HG03565 (cell line): ENCODE data around the gene CCDC30.

Source experiments
- ATAC-seq: cut with Tn5 transposase; IDR thresholded peaks from one replicate; pipeline ENCODE4 v1.9.1; 2021; ENCODE audit warnings: mild to moderate bottlenecking, moderate library complexity; ENCODE audit not compliant: unreplicated experiment

The CCDC30 gene

DNA sequence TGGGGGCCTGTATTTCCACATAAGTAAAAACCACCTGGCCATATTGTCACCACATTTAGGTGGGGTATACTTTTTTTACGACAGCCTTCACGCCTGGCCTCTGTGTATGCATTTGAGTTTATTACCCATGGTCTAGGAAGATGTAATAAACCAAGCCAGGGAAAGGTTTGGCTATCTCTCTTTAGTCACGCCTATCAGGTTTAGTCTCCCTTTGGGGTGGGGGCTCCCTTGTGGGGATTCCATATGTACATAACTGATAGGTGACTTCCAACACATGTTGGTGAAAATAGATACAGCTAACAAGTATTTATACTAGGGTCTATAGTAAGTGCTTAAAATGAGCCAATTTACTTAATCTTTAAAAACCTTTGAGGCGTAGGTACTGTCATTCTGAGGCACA is 223.3 kb downstream of the CCDC30 start:
- ATAC-seq: no peak

DNA sequence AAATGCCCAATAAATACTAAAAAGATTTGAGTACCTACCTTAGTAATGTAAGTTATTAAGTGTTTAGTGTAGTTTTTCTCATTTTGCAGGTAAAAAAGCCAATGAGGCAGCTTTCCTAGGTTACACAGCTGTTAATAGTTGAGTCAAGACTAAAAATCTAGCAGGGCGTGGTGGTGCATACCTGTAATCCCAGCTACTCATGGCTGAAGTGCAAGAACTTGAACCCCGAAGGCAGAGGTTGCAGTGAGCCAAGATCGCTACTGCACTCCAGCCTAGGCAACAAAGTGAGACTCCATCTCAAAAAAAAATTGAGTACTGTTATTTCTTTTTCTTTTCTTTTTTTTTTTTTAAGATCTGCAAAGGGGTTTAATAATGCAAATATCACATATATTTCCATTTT is 226.8 kb downstream of the CCDC30 start:
- no peak for ATAC-seq

DNA sequence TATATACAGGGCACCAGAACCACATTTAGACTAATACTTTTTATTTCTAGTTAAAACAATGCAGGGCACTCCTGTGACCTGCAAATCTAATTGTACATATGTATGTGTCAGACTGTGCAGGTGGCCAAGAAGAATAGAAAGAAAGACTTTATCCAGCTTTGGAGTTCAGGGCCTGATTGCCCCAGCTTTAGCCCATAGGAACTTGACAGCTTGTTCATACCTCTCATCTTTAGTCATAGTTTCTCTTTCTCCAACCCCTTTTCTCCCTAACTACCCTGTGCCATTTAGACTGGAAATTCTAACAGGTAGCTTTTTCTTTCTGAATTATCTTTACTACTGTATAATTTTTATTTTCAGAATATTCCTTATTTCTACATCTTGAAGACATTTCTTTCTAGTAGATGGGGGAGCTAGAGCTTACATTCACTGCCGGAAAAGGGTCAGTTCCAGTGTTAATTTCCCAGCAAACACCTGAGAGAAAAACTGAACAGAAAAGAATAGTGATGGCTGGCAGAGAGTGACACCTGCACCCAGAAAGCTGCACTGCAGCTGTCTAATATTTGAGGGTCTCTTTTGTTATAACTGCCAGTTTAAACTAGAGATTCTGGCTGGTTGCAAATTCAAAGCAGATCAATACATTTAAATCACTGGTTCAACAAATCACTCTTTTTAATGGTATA is 227.5 kb downstream of the CCDC30 start:
- ATAC-seq: no peak

DNA sequence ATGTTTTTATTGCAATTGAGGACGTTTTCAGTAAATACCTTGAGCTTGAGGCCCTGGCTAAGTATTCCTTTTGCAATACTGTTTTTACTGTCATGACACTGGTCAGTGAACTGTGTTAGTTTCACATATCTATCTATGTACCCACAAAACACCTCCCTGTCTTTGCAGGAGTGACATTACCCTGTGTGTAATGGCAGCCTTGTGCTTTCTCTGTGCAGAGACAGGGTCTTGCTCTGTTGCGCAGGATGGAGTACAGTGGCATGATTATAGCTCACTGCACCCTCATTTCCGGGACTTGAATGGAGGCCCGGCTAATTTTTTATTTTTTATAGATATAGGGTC is 228.0 kb downstream of the CCDC30 start:
- ATAC-seq: no peak

DNA sequence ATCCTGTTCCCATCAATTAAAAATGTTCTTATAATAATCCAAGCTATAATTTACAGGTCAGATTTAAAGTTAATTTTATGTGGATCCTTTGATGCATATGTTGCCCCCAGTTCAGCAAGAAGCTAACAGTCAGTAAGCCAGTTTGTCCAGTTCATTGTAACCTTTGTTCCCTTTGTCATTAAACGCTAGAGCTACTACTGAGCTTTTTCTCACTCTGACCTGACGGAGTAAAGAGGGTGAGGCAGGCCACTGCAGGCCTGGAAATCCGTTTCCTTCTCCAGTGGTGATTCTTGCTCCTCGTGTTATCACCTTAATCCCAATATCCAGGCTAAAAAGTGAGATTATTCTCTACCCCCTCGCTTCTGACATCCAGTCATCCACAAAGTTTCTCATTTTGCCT is 229.4 kb downstream of the CCDC30 start:
- no peak for ATAC-seq

DNA sequence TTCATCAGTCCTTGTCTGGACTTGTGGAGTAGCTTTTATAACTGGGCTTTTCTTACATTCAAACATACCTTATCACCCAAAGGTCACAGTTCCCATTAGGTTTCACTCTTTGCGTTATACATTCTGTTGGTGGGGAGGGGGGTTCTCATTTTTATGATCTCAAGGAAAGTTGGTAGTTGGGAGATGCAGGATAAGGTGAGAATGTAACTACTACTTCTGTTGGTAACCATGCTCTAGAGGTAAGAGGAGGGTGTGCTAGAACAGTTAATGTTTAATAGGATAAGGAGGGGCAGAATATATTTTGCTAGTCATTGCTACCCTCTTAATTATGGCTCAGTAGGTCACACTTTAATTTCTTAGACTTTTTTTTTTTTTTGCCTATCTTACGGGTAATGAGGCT is 229.8 kb downstream of the CCDC30 start:
- ATAC-seq: no peak

DNA sequence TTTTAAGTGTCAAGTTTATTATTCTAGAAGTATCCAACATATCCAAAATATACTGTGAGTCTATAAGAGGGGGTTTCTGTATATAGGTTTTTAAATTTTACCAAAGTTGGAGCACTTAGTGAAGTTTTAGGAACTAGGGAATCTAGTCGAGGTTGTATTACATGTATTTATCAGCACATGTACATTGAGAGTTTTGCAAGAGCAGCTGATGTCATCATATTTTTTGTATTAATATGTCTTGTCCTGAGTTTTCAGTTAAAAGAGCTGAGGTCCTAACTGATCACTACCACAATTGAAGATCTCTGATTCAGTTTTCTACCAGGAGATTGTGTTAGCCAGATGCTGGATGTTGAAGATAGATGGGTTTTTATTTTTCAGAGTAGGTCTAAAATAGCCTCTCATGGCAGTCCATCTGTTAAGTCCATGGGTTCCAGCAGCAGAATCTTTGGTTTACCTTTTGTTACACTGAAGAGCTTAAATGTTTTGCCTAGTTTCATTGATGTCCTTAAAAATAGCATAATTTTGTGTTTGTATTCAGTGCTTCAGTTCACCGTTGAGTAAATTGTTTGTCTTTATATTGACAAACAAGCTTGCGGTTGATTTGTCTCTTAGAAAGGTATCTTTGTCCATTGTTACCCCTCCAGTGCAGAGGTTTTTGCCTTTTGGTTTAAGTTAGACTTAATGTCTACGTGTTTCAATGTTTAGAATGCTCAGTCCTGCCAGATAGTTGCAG is 235.2 kb downstream of the CCDC30 start:
- no peak for ATAC-seq

DNA sequence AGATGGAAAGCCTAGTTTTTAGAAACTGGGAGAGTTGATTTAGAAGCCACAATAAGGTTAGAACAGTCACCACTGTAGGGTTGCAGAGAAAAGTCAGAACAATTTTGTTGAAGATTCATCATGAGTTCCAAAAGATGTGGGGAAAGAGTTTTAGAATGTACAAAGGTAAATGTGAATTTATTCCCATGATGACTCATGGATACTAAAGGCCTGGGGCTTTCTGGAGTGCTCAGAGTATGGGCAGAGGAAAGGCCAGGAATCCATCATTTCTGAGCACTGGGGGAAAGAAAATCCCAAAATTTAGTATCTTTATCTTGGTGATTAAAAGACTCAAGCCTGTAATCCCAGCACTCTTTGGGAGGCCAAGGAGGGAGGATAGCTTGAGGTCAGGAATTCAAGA is 236.9 kb downstream of the CCDC30 start:
- no peak for ATAC-seq

DNA sequence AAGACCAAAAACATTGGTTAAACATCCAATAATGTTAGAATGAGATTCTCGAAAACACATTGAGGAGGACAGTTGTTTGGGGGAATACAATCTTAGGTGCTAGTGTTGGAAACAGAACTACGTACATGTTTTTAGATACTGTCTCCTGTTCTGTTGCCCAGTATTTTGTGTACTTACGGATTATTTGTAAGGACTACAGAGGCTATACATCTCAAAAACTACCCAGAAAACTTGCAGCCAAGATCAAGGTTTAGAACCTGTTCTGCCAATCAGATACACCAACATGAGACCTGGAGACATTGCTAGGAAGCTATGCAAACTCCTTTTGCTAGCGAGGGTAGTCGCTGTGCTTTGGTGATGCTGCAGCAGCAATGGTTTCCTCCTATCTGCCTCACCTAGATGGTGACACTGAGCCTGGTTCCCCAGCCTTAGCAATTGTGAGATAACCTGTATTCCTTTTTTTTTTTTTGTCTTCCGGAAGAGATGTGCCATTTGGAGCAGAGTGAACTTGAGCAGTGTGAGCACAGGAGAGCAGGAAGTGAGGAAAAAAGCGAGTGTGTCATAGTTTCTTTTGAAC is 240.9 kb downstream of the CCDC30 start:
- ATAC-seq: no peak
